DMS79 treated with DMSO at 0.1 percent for 48 hours (cell line): Measurements from ENCODE around the gene CELF5.
"Not testable (repeated sequence)": the region's sequence is repeated elsewhere in the genome, so short reads cannot be mapped to it uniquely, and the experiment has no call there.

ENCODE experiments used
- DNase-seq: peaks from one replicate; lab custom pipeline; 2025; lab: John Stamatoyannopoulos, UW

The CELF5 gene

DNA sequence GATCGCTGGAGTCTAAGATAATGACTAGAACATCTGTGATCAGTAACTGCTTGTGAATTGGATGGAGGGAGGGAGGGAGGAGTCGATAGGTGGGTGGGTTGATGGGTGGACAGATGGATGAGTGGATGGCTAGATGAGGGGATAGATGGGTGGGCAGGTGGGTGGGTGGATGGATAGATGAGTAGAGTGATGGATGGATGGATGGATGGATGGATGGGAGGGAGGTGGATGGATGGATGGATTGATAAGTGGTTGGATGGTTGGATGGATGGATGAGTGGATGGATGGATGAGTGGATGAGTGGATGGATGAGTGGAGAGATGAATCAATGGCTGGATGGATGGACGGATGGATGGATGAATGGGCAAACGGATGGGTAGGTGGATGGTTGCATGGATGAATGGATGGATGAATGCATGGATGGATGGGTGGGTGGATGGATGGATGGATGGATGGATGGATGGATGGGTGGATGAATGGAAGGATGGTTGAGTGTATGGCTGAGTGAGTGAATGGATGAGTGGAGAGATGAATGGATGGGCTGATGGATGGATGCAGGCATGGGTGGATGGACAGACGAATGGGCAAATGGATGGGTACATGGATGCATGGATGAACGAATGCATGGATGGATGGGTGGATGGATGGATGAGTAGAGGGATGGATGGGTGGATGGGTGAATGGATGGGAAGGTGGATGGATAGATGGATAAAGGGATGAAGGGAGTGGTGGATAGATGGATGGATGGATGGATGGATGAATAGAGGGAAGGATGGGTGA lies 97.9 kb downstream of the CELF5 start:
- no peak for DNase-seq

DNA sequence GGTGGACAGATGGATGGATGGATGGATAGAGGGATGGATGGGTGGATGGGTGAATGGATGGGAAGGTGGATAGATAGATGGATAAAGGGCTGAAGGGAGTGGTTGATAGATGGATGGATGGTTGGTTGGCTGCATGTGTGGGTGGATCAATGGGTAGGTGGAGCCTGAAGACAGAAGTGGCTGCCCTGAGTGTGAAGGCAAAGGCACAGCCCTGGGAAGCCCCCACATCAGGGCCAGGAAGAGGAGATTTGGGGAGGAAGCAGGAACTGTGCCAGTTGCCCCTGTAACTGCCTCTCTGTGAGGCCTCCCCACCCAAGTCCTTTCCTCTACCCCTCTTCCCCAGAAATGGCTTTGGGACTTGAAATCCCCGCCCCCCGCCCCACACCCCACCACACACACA lies 98.6 kb downstream of the CELF5 start:
- DNase-seq, result no peak

DNA sequence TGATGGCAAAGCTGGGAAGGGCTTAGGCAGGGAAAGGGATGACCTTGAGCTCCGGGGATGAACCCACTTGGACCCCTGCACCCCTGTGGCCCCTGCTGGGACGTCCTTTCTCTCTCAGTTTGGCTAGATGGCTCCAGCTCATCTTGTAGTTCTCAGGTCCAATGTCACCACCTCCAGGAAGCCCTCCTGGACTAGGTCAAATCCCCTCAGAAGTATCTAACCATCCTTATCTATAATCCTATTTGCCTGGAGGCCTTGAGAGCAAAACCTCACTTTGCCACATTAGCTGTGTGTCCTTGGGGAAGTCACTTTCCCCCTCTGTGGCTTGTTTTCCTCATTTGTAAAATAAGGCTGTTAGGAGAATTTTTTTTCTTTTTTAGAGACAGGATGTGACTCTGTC lies 99.2 kb downstream of the CELF5 start:
- no peak for DNase-seq

DNA sequence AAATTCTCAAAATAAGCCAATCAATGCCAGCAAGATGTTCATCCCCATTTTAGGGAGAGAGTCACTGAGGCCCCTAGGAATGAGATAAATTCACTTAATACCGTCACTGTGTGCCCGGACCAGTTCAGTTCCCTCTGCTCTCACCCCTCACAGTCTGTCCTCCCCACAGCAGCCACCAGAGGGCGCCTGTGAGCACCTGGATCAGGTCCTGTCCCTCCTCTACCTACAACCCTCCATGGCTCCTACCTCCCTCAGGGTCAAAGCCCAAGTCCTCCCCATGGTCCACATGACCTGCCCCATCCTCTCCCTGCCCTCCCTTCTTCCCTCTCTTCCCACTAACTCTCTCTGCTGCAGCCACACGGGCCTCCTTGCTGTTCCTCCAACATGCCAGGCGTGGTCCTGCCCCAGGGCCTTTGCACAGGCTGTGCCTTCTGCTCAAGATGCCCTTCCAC lies 100.0 kb downstream of the CELF5 start:
- DNase-seq, result no peak

DNA sequence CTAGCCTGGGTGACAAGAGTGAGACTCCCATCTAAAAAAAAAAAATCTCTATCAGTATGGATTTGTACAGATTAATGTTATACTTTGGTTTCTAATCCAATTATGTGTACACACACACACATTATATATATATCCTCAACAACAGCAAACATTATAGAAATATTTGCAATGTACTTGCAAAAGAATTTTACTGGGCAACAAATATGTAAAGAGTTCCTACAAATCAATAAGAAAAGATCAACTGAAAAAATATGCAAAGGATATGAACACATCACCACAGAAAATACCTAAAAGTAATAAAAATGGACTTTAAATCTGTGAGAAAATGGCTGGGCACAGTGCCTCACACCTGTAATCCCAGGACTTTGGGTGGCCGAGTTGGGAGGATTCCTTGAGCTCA lies 101.0 kb downstream of the CELF5 start:
- DNase-seq, result no peak

DNA sequence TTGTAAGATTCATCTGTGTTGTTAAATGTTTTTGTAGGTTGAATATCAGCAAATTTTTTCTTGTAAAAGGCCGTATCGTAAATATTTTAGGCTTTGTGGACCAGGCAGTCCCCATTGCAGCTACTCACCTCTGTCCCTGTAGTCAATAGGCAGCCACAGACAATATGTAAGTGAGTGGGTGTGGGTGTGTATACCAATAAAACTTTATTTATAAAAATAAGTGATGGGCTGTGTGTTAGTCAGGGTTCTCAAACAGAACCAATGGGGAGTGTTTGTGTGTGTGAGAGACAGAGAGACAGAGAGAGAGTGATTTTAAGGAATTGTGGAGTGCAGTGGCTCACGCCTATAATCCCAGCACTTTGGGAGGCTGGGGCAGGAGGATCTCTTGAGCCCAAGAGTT lies 104.3 kb downstream of the CELF5 start:
- no peak for DNase-seq

DNA sequence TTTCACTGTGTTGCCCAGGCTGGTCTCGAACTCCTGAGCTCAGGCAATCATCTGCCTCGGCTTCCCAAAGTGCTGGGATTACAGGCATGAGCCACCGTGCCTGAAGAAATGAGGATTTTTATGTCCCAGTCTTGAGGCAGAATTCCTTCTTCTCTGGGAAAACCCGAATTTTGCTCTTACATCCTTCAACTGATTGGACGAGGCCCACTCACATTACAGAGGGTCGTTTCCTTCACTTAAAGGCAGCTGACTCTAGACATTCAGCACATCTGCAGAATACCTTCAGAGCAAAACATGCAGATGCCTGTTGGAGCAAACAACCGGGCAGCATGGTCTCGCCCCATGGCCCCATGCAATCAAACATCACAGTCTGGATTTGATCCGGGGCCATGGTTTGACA lies 105.6 kb downstream of the CELF5 start:
- no peak for DNase-seq

DNA sequence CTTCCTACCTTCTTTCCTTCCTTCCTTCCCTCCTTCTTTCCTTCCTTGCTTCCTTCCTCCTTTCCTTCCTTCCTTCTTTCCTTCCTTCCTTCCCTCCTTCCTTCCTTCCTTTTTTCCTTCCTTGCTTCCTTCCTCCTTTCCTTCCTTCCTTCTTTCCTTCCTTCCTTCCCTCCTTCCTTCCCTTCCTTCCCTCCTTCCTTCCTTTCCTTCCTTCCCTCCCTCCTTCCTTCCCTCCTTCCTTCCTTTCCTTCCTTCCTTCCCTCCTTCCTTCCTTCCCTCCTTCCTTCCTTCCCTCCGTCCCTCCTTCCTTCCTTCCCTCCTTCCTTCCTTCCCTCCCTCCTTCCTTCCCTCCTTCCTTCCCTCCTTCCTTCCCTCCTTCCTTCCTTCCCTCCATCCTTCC lies 107.8 kb downstream of the CELF5 start:
- DNase-seq, result not testable (repeated sequence)

DNA sequence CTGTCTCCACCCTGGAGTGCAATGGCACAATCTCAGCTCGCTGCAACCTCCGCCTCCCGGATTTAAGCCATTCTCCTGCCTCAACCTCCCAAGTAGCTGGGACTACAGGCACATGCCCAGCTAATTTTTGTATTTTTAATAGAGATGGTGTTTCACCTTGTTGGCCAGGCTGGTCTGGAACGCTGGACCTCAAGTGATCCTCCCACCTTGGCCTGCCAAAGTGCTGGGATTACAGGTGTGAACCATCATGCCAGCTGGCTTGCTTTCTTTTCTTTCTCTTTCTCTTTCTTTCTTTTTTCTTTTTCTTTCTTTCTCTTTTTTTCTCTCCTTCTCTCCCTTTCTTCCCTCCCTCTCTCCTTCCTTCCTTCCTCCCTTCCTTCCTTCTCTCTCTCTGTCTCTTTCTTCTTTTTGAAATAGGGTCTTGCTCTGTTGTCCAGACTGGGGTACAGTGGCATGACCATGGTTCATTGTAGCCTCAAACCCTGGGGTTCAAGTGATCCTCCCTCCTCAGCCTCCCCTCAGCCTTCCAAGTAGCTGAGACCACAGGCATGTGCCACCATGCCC lies 108.6 kb downstream of the CELF5 start:
- no peak for DNase-seq

DNA sequence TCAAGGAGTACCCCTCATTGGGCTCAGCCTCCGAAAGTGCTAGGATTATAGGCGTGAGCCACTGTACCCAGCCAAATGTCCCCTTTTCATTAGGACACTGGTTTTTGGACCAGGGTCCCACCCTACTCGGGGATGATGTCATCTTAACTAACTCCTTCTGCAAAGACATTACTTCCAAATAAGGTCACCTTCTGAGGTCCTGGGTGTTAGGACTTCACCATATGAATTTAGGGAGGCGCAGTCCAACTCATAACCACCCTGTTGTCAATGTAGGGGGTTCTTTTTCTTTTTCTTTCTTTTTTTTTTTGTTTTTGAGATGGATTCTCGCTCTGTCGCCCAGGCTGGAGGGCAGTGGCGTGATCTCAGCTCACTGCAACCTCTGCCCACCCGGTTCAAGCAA lies 109.2 kb downstream of the CELF5 start:
- no peak for DNase-seq

DNA sequence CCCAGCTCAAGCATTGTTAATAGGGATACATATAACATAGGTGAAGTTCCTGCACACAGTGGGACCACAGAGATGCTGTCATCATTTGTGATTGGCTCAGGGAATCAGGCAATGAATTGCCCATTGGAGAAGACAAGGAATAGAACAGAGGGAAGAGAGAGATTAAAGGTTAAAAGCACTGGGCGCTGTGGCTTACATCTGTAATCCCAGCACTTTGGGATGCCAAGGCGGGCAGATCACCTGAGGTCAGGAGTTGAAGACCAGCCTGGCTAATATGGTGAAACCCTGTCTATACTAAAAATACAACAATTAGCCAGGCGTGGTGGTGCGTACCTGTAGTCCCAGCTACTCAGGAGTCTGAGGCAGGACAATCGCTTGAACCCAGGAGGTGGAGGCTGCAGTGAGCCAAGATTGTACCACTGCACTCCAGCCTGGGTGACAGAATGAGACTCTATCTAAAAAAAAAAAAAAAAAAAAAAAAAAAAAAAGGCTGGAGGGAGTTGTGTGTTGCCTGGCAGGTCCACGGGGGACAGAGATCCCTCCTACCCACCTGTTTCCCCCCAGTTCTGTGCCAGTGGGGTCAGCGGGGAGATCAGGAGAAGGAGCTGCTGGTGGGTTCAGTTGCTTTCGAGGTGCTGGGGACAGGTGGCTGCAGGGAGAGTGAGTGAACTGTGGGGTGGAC lies 110.4 kb downstream of the CELF5 start:
- DNase-seq, result not testable (repeated sequence)

DNA sequence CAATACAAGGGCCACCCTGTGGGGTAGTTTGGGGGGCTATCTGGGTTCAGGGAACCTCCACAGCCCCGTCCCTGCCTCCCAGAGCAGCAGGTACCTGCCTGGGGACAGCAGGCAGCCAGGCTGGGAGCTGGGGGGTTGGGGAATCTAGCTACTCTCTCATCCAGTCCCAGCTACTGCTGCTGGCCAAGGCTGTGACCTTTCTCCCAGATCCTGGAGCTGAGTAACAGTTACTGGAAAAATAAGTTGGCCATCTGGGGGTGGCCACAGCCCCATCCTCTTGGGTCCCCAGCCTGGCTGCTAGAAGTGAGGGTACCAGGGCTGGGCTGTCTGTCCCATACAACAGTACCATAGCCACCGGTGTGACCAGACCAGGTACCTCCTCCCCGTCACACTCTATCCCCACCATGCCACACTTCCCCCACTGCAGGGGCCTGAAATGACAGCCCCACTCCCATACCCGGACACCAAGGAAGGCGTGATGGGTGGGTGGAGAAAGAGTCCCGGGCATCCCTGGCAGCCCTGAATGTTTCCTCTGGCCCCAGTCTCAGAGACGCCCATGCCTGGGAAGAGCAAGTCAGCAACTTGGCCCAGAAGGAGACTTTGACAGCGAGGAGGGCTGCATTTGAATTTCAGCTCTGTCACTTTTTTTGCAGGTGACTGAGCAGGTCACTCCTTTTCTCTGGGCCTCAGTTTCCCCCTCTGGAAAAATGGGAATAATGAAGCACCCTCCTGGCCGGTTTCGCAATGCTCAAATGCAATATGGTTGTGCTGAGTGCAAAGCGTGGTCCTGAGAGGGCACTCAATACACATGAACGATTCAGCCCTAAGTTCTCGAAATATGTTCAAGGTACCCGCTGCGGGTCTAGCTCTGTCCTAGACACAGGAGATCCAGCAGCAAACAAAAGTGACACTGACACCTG lies 111.2 kb downstream of the CELF5 start:
- DNase-seq, result no peak

DNA sequence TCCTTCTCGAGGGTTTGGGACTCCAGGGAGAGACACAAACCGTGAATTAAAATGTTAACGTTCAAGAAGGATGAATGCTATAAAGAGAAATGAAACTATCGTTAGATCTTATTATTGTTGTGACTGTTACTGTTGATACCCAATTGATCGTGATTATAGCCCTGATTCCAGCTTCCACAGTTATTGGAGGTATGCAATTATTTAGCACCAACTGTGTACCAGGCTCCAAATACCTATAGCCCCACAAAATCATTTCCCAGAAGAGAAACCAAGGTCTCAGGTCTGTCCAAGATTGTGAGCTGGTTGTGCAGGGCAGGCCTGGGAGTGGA lies 111.9 kb downstream of the CELF5 start:
- no peak for DNase-seq

DNA sequence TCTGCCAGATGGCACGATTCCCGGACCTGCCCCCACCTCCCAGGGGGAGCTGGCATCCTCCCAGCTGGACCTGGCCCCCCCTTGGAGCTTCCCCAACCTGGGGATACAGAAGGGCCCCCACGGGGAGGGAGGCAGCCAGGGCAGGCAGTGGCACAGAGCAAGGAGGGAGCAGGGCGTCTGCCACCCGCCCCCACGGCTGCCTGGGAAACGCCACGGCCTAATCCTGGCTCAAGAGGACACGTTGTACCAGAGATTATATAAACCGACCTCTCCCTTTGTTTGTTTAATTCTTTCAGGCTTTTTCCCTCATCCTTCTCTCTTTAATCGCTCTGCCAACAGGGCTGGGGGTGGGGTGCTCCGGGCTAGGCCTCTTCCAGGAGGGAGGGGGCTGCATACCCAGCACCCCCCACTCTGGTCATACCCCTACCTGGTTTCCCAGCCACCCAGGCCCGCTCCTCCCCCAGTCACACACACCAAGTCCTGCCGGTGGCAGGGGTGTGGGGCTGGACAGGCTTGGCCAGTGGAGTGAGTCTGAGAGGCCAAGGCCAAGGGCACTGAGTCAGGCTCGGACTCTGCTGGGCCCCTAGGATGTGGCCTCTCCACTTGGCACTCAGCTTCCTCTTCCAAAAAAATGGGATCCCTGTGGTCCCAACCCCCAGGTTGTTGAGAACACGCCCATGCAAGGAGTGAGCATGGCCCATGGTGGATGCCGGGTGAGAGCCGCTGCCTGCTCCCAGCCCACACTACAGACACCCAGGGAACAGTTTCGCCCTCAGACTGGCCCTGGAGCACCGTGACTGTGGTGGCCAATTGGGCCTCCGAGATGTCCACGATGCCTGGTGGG lies 112.4 kb downstream of the CELF5 start:
- DNase-seq, result peak; percentile 57

DNA sequence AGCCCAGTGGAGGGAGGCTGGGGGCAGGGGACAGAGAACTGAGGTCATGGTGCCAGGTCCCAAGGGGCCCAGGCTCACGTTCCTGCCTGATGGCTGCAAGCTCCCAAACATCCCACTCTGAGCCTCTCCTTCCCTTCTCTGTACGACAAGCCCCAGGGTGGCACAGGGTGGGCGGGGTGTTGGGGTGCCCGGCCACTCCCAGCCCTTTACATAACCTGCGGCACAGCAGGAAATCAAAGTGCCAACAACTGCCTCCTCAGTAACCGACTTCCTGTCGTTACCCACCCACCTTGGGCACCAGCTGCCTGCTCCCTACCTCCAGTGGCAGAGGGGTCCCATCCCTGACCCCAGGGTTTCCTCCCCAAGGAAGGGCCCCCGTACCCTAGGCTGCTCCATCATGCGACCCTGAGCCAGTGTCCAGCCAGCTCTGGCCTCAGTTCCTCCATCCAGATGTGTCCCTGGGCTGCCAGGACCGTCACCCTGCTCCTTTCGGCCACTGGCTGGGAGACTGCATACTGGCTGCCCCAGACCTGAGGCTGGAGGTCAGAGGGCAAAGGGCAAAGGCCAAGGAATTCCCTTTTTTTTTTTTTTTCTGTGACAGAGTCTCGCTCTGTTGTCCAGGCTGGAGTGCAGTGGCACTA lies 114.2 kb downstream of the CELF5 start:
- DNase-seq, result no peak

DNA sequence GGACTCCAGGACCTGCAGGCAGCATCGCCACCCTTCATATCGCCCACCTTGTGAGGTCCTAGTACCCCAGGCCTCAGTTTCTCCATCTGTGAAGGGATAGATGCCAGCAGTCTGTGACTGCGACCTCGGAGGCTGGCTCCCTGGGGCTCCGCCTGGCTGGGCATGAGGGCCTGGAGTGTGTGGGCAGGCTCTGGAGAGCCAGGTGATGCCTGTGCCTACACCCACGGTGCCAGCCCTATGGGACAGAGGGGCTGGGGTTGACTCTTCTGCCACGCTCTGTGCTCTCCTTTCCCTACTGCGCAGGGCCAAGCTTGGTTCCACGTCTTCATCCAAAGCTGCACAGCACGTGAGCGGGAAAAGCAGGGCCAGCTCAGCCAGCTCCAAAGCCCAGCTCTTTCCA lies 115.9 kb downstream of the CELF5 start:
- DNase-seq, result no peak

DNA sequence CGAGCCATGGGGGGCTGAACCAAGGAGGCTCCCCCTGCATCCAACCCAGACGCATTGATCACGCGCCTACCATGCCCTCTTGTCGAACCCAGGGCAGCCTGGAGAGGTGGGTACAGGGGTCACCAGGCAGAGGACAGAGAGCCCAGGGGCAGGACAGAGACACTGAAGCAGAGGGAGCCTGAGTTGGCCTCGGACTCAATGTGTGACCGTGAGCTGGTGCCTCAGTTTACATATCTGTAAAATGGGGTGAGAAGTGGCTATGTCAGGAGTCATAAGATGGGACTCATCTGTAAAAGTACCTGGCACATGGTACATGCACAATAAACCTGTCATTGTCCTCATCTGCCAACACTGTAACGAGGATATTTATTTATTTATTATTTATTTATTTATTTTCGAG lies 117.8 kb downstream of the CELF5 start:
- DNase-seq, result no peak

DNA sequence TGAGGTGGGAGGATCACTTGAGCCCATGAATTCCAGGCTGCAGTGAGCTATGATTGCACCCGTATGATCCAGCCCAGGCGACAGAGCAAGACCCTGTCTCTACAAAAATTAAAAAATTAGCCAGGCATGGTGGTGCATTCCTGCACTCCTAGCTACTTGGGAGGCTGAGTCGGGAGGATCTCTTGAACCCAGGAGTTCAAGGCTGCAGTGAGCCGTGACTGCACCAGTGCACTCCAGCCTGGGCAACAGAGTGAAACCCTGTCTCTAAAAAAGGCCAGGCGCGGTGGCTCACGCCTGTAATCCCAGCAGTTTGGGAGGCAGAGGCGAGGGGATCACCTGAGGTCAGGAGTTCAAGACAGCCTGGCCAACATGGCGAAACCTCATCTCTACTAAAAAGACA lies 118.5 kb downstream of the CELF5 start:
- DNase-seq, result not testable (repeated sequence)

DNA sequence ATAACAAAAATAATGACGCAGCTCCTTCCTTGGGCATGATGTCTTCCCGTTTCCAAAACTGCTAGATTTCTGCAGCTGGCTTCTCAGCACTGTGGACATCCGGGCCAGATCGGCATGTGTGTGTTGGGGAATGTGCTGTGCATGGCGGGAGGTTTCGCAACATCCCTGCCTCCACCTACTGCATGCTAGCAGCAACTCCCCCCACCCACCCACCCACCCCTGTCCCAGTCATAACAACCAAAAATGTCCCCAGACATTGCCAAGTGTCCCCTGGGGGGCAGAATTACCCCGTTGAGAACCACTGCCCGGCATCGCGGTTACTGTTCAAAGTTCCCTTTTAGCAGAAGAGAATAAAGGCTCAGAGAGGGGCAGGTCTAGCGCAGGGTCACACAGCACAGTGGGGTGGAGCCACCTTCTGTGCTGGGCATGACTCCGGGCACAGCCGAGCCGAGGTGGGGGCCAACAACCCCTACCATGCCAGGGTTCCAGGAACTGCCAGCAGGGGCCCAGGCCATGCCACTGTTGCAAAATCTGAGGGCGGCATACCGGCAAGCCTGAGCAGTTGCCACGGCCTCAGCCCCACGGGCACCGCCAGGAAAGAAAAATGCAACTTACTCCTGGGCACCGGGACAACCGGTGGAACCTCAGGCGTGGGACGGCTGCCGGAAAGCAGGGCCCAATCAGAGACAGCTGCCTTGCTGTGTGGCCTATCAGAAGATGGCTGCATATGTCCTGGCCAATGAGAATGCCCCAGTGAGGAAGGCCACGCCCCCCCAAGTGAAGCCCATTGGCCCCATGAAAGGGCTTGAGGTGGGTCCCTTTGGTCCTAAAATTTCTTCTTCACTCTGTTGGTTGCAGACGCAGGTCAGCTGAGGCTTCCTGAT lies 119.4 kb downstream of the CELF5 start:
- DNase-seq, result no peak
